Prostate gland (tissue), 2 donors: ENCODE results near the gene AMPH. TPM values are rescaled to one million over a fixed set of nuclear protein-coding genes. Genes with fewer than 3 reads are reported as not detected.

Source experiments
- DNase-seq: peaks from one replicate; pipeline ENCODE4 v3.0.0-alpha.2; 2019; ENCODE audit warnings: low spot score
- H3K27ac ChIP-seq, 2 donors: fragments of 200-600 bp; sonication (generic); 2 replicates each; pipeline ENCODE4 v1.5.1; 2017 to 2019
- H3K27me3 ChIP-seq: fragments of 200-600 bp; sonication (generic); replicated peaks from 2 replicates; pipeline ENCODE4 v1.5.1; 2019; ENCODE audit not compliant: insufficient read depth
- H3K36me3 ChIP-seq, 2 donors: fragments of 200-600 bp; sonication (generic); 1 replicate in 1 of 2; 2 replicates in 1 of 2; pipeline versions ENCODE4 v1.5.1 to v1.8.1; 2017 to 2019
- H3K4me1 ChIP-seq: fragments of 200-600 bp; sonication (generic); replicated peaks from 2 replicates; pipeline ENCODE4 v1.5.1; 2019
- H3K4me3 ChIP-seq, 2 donors: fragments of 200-600 bp; sonication (generic); 2 replicates each; pipeline ENCODE4 v1.5.1; 2017 to 2019
- H3K9me3 ChIP-seq: fragments of 200-600 bp; sonication (generic); 2 replicates; pipeline ENCODE4 v1.5.1; 2017
- POLR2A ChIP-seq: fragments of 450-650 bp; IDR thresholded peaks from one replicate; pipeline ENCODE4 v1.6.1; 2016; ENCODE audit warnings: antibody characterized with exemption, mild to moderate bottlenecking
- POLR2AphosphoS5 ChIP-seq: sonication (generic); formaldehyde crosslinking; IDR thresholded peaks from one replicate; pipeline ENCODE4 v1.6.1; 2017; ENCODE audit warnings: antibody characterized with exemption
- WGBS: methylation state at CpG from one replicate; pipeline ENCODE4 v1.1.5; 2018; 5-methylcytosine and 5-hydroxymethylcytosine counted together
- intact Hi-C: fragments of 100-400 bp; cut with DNase I; formaldehyde crosslinking; loops from one replicate; pipeline ENCODE4 v1.14.2; 2022
- total RNA-seq, 2 donors: library from RNA; depleted of rRNA; stranded (reverse); fragments of >200 nt; gene quantifications; one replicate each; pipeline ENCODE4 v1.1.0, GENCODE V29; 2016
- TF ChIP-seq, protein P1 (sequence below), 4 experiments: fragments of 200-600 bp in 2 of 4; fragments of 450-650 bp in 2 of 4; sonication (generic) in 2 of 4; IDR thresholded peaks; 1 replicate in 3 of 4; 2 replicates in 1 of 4; pipeline ENCODE4 v1.5.1; 2016 to 2019; ENCODE audit warnings: antibody characterized with exemption in 4 of 4, mild to moderate bottlenecking in 2 of 4, moderate library complexity in 2 of 4

Gene AMPH
- total RNA-seq, 2 donors from 2014 or later, result 5.9 TPM; not detected in 1

DNA sequence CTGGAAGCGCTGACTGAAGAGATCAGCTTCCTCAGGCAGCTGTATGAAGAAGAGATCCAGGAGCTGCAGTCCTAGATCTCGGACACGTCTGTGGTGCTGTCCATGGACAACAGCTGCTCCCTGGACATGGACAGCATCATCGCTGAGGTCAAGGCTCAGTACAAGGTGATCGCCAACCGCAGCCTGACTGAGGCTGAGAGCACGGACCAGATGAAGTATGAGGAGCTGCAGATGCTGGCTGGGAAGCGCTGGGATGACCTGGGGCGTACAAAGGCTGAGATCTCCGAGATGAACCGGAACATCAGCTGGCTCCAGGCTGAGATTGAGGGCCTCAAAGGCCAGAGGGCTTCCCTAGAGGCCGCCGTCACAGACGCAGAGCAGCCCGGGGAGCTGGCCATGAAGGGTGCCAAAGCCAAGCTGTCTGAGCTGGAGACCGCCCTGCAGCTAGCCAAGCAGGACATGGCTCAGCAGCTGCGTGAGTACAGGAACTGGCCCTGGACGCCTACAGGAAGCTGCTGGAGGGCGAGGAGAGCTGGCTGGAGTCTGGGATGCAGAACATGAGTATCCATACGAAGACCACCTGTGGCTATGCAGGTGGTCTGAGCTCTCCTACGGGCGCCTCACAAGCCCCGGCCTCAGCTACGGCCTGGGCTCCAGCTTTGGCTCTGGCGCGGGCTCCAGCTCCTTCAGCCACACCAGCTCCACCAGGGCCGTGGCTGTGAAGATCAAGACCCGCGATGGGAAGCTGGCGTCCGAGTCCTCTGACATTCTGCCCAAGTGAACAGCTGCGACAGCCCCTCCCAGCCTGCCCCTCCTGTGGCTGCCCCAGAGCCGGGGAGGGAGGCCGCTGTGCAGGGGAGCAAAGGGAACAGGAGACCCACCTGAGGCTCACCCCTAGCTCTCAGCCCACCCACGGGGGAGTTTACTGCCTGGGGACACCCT is 24.9 kb upstream of the AMPH start:
- Histone ChIP-seq H3K4me1 (no peaks in the 10 kb centered on the region), H3K27me3 (no peaks in the 10 kb centered on the region), H3K4me3 (no peak overlapping the region), H3K27ac (no peak overlapping the region), H3K9me3 (no peaks in the 10 kb centered on the region), H3K36me3 (no peaks in the 10 kb centered on the region)
- intact Hi-C loops, result no loop called here
- no peak for TF ChIP-seq POLR2AphosphoS5
- TF ChIP-seq, protein P1, sequence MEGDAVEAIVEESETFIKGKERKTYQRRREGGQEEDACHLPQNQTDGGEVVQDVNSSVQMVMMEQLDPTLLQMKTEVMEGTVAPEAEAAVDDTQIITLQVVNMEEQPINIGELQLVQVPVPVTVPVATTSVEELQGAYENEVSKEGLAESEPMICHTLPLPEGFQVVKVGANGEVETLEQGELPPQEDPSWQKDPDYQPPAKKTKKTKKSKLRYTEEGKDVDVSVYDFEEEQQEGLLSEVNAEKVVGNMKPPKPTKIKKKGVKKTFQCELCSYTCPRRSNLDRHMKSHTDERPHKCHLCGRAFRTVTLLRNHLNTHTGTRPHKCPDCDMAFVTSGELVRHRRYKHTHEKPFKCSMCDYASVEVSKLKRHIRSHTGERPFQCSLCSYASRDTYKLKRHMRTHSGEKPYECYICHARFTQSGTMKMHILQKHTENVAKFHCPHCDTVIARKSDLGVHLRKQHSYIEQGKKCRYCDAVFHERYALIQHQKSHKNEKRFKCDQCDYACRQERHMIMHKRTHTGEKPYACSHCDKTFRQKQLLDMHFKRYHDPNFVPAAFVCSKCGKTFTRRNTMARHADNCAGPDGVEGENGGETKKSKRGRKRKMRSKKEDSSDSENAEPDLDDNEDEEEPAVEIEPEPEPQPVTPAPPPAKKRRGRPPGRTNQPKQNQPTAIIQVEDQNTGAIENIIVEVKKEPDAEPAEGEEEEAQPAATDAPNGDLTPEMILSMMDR (IDR thresholded peaks at IDR 0.05), result no peak
- no peak for DNase-seq
- WGBS, result 86% methylated on average over 35 of the region's 35 CpGs

DNA sequence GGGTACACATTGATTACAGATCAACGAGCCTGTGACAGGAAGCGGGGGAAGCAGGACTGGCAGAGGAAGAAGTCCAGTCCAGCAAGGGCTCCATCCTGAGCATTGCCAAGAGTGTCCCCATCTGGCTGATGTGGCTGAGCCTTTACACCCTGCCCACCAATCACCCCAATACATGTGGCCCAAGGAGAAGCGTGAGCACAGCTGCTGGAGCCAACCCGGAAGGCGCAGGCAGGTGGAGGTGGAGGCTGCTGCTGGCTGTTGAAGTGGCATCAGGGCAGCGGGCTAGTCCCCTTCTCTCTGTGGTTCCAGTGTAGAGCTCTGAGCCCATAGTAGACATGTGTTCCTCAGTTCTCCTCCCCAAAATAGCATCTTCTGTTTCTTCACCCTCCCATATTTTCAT is 6.8 kb upstream of the AMPH start:
- Histone ChIP-seq H3K9me3 (no peaks in the 10 kb centered on the region), H3K4me3 (no peak overlapping the region), H3K27ac (no peak overlapping the region), H3K36me3 (no peaks in the 10 kb centered on the region), H3K27me3 (no peaks in the 10 kb centered on the region), H3K4me1 (no peaks in the 10 kb centered on the region)
- 95% methylated on average over 6 of the region's 6 CpGs for WGBS
- DNase-seq, result no peak
- TF ChIP-seq POLR2AphosphoS5 (no peak), POLR2A (no peak)
- TF ChIP-seq, protein P1 (IDR thresholded peaks at IDR 0.05), result no peak
- intact Hi-C loops, result no loop called here

DNA sequence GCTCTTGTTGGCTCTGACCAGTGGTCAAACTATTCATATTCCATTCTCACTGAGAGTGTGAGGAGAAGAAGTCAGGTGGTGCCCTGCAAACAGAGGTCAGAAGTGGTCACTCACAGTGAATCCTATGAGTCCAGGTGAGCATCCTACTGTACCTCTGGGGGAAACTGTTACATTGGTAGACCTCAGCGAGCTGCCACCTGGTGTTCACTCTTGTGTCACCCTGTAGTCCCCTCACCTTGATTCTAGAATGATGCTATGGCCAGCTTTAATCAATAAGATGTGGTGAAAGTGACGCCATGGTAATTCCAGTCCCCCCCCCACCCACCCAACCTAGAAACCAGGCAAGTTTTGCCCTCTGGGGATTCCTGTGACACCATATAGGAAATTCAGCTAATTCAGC is 1.2 kb upstream of the AMPH start:
- H3K4me3 ChIP-seq, result no peak overlapping the region
- intact Hi-C loops, result no loop called here
- 85% methylated on average over 2 of the region's 2 CpGs for WGBS
- H3K27ac ChIP-seq, result no peak overlapping the region
- peaks cover 7% of the 10 kb centered on the region for H3K27me3 ChIP-seq
- H3K36me3 ChIP-seq, result no peaks in the 10 kb centered on the region
- H3K4me1 ChIP-seq, result no peaks in the 10 kb centered on the region
- TF ChIP-seq POLR2A (no peak), POLR2AphosphoS5 (no peak)
- TF ChIP-seq, protein P1 (IDR thresholded peaks at IDR 0.05), result no peak
- no peaks in the 10 kb centered on the region for H3K9me3 ChIP-seq
- no peak for DNase-seq

DNA sequence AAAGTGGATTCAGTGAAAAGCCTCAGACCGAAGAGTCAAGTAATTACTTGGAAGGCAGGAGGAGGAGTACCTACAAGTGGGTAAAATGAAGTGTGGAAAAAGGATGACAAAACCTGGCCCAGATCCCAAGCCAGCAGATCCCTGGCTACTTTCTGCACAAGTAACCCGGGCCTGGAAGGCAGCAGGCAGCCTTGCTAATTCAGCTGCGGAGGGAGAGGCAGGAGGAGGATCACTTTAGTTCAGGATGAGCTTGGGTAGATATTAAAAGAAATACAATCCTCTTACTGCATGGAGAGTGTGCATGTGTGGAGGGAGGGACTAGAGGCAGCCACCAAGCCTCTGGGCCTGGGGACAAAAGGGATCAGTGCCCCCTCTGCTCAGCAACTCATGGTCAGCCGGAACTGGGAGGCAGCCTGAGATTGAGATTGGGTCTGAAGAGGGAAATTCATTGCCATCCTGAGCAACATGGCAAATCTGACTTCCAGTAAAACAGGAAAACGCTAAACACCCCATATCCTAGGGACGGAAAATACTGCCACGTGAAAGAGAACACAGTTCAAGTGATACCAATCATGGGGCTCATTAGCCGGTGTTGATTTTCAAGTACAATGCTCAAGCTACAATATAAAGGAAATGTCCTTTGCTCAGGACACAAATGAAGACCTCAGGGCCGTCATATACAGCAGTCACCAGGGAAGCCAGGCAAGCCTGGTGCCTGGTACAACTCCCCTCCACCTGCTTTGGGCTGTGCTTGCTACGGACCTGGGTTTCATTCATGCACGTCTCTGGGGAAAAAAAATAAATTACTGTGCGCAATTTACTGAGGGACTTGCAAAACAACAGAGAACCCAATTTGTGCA is 1.3 kb downstream of the AMPH start:
- peaks cover 7% of the 10 kb centered on the region for H3K27me3 ChIP-seq
- peak overlapping the region in 1 of 2 donors; percentile 31 for H3K4me3 ChIP-seq
- H3K27ac ChIP-seq, result no peak overlapping the region
- no peaks in the 10 kb centered on the region for H3K36me3 ChIP-seq
- H3K9me3 ChIP-seq, result no peaks in the 10 kb centered on the region
- intact Hi-C loops, result no loop called here
- no peaks in the 10 kb centered on the region for H3K4me1 ChIP-seq
- no peak for DNase-seq
- 68% methylated on average over 12 of the region's 12 CpGs for WGBS
- TF ChIP-seq POLR2AphosphoS5 (no peak), POLR2A (no peak)
- TF ChIP-seq, protein P1 (IDR thresholded peaks at IDR 0.05), result no peak
